Stimulated activated naive B cell treated with anti-CD40 and anti-IgM and Interleukin-4, amounts not matched to agents 10 μg/mL and 1 μg/mL and 100 μg/mL, for 72 hours (primary cell): Measurements from ENCODE around the gene KCNAB1.
A peak's percentile ranks its signal among the peaks of the same experiment; 100 is the strongest.
"Not testable (repeated sequence)": the region's sequence is repeated elsewhere in the genome, so short reads cannot be mapped to it uniquely, and the experiment has no call there.

Experiments used
- ATAC-seq, 2 donors: fragments of 150-1000 bp; cut with Tn5 transposase; replicated peaks; 2 replicates each; pipeline ENCODE4 v1.10.0; 2021; ENCODE audit warnings: moderate library complexity in 1 of 2
- DNase-seq: peaks from one replicate; pipeline ENCODE4 v3.0.0; 2021
- H3K27ac Mint-ChIP-seq: one replicate; pipeline ENCODE4 v1.8.0; 2022; ENCODE audit warnings: mild to moderate bottlenecking, mixed read lengths
- H3K27me3 Mint-ChIP-seq, 2 donors: one replicate each; pipeline ENCODE4 v1.8.0; 2022; ENCODE audit warnings: mixed read lengths in 2 of 2
- H3K36me3 Mint-ChIP-seq, 2 donors: one replicate each; pipeline ENCODE4 v1.8.0; 2022; ENCODE audit warnings: mixed read lengths in 2 of 2, mild to moderate bottlenecking in 1 of 2
- H3K4me1 Mint-ChIP-seq, 2 donors: one replicate each; pipeline ENCODE4 v1.8.0; 2022; ENCODE audit warnings: mixed read lengths in 2 of 2, mild to moderate bottlenecking in 1 of 2
- H3K4me3 Mint-ChIP-seq, 2 donors: one replicate each; pipeline ENCODE4 v1.8.0; 2022; ENCODE audit warnings: mild to moderate bottlenecking in 2 of 2, mixed read lengths in 2 of 2, moderate library complexity in 1 of 2
- H3K9me3 Mint-ChIP-seq, 2 donors: one replicate each; pipeline ENCODE4 v1.8.0; 2022; ENCODE audit warnings: mixed read lengths in 2 of 2, mild to moderate bottlenecking in 1 of 2

The KCNAB1 gene

DNA sequence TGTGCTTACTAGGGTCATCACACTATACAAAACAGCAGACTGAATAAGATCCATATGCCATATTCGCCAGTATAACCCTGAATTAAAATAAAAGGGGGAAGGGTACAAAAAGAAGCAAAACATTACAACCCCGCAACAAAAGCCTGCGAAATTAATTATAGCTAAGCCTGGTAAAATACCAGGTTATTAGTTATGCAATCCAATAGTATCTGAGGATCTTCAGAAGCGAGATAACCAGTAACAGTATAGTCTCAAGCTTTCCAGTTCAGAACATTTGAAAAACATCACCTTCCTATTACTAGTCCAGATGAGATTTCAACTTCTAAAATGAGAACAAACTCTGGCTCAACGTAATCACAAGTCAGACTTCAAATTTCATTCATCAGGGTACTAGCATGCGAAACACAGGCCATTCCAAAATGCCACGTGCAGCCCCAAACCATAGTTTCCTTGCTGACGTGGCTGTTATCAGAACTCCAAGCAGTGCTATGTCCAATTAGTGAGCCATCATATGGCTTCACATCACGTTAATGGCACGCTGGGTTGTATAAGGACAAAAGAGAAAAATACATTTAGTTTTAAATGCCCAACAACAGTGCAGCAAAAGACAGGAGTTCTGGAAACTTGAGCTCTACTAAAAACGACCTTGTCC, 433.5 kb downstream of the KCNAB1 start:
- ATAC-seq (no peak), DNase-seq (no peak)
- peaks cover 27 to 29% of the 10 kb centered on the region in 2 donors for H3K36me3 Mint-ChIP-seq
- H3K27me3 Mint-ChIP-seq = no peaks in the 10 kb centered on the region
- peak overlapping the region; percentile 94 to 99 for H3K4me3 Mint-ChIP-seq
- peak overlapping the region; percentile 95 for H3K27ac Mint-ChIP-seq
- peaks cover 15 to 28% of the 10 kb centered on the region in 2 donors for H3K4me1 Mint-ChIP-seq
- no peaks in the 10 kb centered on the region for H3K9me3 Mint-ChIP-seq

DNA sequence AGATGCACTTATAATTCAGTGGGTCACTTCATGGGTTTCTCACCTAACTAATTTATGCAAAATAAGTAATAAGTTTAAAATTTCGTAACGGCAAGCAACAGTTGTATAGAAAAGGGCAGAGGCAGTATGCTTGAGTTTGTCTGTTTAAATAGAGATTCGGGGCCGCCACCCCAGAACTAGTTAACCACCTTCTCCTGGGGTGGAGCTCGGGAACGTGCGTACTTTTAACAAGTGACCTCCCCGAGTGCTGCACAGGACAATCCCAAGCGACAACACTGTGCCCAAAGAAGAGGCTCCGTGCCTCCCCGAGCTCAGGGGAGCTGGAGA, 434.1 kb downstream of the KCNAB1 start:
- Mint-ChIP-seq H3K4me1 (peaks cover 15 to 28% of the 10 kb centered on the region in 2 donors), H3K27ac (peak overlapping the region; percentile 95), H3K4me3 (peak overlapping the region; percentile 94 to 99), H3K9me3 (no peaks in the 10 kb centered on the region), H3K36me3 (peaks cover 25 to 27% of the 10 kb centered on the region in 2 donors), H3K27me3 (no peaks in the 10 kb centered on the region)
- DNase-seq = no peak
- ATAC-seq = no peak

DNA sequence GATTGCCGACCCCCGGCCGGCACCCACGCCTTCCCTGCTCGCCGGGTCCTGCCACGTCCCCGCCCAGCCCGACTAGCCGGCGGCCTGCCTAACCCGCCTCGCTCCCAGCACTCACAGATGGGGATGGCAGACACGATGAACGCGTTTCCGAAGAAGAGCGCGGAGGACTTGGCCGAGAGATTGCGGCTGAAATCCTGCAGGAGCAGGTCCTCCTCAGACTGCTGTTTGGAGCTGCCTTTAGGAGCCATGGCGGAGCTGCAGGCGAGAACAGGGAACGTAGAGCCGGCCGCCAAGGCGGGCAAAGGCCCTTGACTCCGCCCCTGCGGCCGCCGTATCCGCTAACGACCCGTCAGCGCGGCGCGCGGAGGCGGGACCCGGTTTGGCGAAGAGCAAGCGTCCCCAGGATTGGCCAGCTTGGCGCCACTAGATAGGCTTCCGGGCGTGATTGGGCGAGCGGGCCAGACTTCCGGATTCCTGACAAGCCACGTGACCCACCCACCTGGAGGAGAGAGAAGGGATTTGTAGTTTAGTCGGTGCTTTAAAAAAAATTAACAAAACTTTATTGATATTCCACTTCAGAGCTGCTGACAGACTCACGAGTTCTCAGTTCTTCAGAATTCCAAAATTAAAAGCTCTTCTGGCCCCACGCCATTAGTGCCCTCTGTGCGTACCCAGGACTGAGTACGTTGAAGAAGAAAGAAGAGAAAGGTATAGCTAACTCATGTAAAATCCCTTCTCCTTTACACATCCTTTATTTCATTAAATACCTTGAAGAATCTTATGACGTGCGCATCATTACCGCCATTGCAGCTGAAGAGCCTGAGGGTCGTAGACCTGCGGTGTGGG, 434.7 kb downstream of the KCNAB1 start, which contains the start of gene SSR3:
Gene SSR3 (minus strand): TSS at position 276 of the 846 bp plus-strand sequence. CDS start 28 bp downstream, at position 248.
- Mint-ChIP-seq H3K27me3 (no peaks in the 10 kb centered on the region), H3K9me3 (no peaks in the 10 kb centered on the region), H3K27ac (peak within 1 kb of the TSS; percentile 95), H3K4me3 (peak within 1 kb of the TSS; percentile 94 to 99), H3K4me1 (peaks cover 15 to 28% of the 10 kb centered on the region in 2 donors), H3K36me3 (peaks cover 25 to 27% of the 10 kb centered on the region in 2 donors)
- DNase-seq (peak; percentile 99), ATAC-seq (peak; percentile 99)

DNA sequence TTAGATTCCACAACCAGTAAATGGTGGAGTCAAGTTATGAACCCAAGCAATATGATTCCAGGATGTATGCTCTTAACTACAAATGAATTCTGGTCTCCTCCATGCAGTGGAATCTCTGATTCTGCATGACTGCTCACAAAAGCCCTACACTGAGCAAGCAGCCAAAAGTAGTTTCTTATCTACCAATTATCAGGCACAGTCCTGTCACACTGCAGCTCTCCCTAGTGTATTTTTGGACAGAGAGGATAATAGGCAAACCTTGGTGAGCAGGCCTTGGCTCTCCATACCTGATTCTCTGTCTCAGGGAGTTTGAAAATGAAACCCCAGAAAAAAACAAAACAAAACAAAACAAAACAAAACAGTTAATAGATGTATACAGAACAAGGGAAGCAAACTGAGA, 438.0 kb downstream of the KCNAB1 start:
- ATAC-seq (no peak), DNase-seq (no peak)
- no peak overlapping the region for H3K4me3 Mint-ChIP-seq
- no peak overlapping the region for H3K27ac Mint-ChIP-seq
- peaks cover 7 to 12% of the 10 kb centered on the region in 2 donors for H3K4me1 Mint-ChIP-seq
- H3K36me3 Mint-ChIP-seq = no peaks in the 10 kb centered on the region
- no peaks in the 10 kb centered on the region for H3K9me3 Mint-ChIP-seq
- peaks cover 4 to 13% of the 10 kb centered on the region in 2 donors for H3K27me3 Mint-ChIP-seq

DNA sequence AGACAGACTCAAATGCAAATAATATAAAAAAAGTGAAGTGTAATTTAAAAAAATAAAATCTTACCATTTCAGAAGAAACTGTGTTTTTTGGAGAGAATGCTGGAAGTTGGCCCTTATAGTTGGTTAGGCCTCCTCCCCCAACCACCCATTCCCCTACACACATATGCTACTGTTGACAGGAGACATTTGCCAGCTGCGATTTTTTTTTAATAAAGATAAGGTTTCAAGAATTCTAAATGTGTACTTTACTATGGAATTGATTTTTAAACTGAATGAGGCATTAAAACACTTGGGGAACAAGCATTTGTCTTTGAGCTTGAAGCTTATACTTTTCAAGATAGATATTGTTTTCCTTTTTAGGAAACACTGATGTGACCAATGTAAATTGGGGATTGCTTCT, 438.9 kb downstream of the KCNAB1 start:
- Mint-ChIP-seq H3K27ac (no peak overlapping the region), H3K36me3 (no peaks in the 10 kb centered on the region), H3K4me3 (no peak overlapping the region), H3K27me3 (peaks cover 9 to 16% of the 10 kb centered on the region in 2 donors), H3K9me3 (no peaks in the 10 kb centered on the region), H3K4me1 (peaks cover 7 to 12% of the 10 kb centered on the region in 2 donors)
- DNase-seq = no peak
- no peak for ATAC-seq

DNA sequence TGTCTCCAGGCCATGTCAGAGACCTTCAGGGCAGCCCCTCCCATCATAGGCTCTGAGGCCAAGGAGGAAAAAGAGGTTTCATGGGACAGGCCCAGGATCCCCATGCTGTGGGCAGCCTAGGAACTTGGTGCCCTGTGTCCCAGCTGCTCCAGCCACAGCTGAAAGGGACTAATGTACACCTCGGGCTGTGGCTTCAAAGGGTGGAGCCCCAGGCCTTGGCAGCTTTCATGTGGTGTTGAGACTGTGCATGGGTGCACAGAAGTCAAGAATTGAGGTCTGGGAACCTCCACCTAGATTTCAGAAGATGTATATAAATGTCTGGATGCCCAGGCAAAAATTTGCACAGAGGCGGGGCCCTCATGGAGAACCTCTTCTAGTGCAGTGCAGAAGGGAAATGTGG, 441.2 kb downstream of the KCNAB1 start:
- no peak overlapping the region for H3K4me3 Mint-ChIP-seq
- peak in 1 of 2 donors; percentile 36 for ATAC-seq
- H3K4me1 Mint-ChIP-seq = peaks cover 4 to 6% of the 10 kb centered on the region in 2 donors
- H3K9me3 Mint-ChIP-seq = no peaks in the 10 kb centered on the region
- H3K36me3 Mint-ChIP-seq = no peaks in the 10 kb centered on the region
- no peak for DNase-seq
- peak overlapping the region; percentile 7 for H3K27ac Mint-ChIP-seq
- peaks cover 9 to 16% of the 10 kb centered on the region in 2 donors for H3K27me3 Mint-ChIP-seq

DNA sequence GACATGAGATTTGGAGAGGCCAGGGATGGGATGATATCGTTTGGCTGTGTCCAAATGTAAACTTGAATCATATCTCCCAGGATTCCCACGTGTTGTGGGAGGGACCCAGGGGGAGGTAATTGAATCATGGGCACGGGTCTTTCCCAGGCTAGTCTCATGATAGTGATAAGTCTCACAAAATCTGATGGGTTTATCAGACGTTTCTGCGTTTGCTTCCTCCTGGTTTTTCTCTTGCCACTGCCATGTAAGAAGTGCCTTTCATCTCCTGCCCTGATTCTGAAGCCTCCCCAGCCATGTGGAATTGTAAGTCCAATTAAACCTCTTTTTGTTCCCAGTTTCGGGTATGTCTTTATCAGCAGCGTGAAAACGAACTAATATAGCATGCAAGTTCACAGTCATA, 442.1 kb downstream of the KCNAB1 start:
- DNase-seq, H3K9me3 Mint-ChIP-seq, H3K36me3 Mint-ChIP-seq, ATAC-seq, H3K4me3 Mint-ChIP-seq, H3K4me1 Mint-ChIP-seq, H3K27ac Mint-ChIP-seq: not testable (repeated sequence)
- peaks cover 9 to 16% of the 10 kb centered on the region in 2 donors for H3K27me3 Mint-ChIP-seq

DNA sequence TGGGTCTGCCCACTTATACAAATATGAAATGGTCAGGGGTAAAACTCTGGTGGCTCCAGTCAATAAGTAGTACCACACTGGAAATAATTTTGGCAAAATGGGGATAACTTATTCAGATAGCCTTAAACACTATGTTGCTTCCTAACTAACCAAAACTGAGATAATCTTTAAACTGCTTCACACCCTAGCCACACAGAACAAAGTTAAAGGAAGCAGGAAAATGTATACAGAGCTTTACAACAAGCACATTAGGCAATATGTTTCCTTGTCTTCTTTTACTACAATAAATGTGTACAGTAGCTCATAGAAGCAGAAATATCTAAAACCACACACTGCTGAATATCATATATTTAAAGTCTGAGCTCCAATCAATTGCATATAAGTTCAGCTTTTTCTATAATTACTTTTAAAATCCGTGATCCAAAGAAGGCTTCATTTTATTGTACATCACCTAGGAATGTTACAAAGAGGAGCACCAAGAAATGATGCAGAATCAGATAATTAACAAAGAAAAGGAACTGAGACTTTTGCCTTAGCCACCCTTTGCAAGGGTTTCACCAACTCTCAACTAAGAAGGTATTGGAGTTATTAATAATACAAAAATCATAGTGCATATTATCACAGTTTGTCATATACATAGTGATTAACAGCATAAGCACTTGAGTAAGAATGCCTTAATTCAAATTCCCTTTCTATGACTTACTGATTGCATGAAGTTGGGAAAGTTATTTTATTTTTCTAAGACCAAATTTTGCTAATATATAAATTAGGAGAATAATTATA, 443.7 kb downstream of the KCNAB1 start:
- ATAC-seq = no peak
- Mint-ChIP-seq H3K27ac (no peak overlapping the region), H3K4me3 (no peak overlapping the region), H3K9me3 (peaks cover 7 to 8% of the 10 kb centered on the region in 2 donors), H3K36me3 (peaks cover 7 to 9% of the 10 kb centered on the region in 2 donors), H3K27me3 (peaks cover 9 to 16% of the 10 kb centered on the region in 2 donors), H3K4me1 (peaks cover 8% of the 10 kb centered on the region in 2 donors)
- no peak for DNase-seq

DNA sequence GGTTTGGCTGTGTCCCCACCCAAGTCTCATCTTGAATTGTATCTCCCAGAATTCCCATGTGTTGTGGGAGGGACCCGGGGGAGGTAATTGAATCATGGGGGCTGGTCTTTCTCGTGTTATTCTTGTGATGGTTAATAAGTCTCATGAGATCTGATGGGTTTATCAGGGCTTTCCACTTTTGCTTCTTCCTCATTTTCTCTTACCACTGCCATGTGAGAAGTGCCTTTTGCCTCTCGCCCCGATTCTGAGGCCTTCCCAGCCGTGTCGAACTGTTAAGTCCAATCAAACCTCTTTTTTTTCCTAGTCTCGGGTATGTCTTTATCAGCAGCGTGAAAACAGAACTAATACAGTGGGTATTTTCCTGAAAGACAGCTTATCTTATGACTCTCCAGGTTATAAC, 448.6 kb downstream of the KCNAB1 start:
- H3K27ac Mint-ChIP-seq, H3K27me3 Mint-ChIP-seq, H3K4me3 Mint-ChIP-seq, DNase-seq, ATAC-seq: not testable (repeated sequence)
- Mint-ChIP-seq H3K4me1 (peaks cover 12 to 13% of the 10 kb centered on the region in 2 donors), H3K9me3 (peaks cover 12 to 16% of the 10 kb centered on the region in 2 donors), H3K36me3 (peaks cover 8 to 13% of the 10 kb centered on the region in 2 donors)

DNA sequence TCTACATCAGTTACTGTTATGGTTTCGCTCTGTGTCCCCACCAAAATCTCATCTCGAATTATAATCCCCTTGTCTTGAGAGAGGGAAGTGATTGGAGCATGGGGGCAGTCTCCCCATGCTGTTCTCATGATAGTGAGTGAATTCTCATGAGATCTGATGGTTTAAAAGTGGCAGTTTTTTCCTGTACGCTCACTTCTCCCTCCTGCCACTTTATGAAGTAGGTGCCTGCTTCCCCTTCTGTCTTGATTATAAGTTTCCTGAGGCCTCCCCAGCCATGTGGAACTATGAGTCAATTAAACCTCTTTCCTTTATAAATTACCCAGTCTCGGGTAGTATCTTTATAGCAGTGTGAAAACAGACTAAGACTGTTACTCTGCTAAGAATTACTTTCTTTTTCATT, 449.5 kb downstream of the KCNAB1 start:
- Mint-ChIP-seq H3K27ac (peak overlapping the region; percentile 14), H3K4me1 (peaks cover 12 to 13% of the 10 kb centered on the region in 2 donors), H3K36me3 (peaks cover 8 to 13% of the 10 kb centered on the region in 2 donors), H3K9me3 (peaks cover 12 to 16% of the 10 kb centered on the region in 2 donors)
- not testable (repeated sequence) for H3K4me3 Mint-ChIP-seq, H3K27me3 Mint-ChIP-seq, DNase-seq
- ATAC-seq = peak in 1 of 2 donors; percentile 57

DNA sequence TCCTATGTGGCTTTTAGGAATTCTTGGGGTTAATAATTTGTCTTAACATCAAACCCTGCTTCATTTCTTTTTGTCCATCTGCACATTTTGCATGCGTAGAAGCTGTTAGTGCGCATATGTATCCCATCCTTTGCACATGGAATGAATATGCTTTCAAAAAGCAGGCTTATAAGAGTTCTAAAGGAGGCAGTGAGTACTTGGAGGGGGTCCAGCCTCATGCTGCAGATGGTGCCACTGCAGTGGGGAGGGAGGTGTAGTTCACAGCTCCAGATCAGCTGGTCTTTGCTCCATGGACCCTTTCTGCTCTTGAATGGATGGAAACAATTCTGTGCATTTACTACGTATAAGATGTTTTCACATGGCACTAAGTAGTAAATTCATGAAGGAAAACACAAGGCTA, 455.3 kb downstream of the KCNAB1 start:
- Mint-ChIP-seq H3K9me3 (peaks cover 0 to 3% of the 10 kb centered on the region in 2 donors), H3K36me3 (peaks cover 0 to 1% of the 10 kb centered on the region in 2 donors), H3K4me1 (peaks cover 0 to 1% of the 10 kb centered on the region in 2 donors), H3K4me3 (no peak overlapping the region), H3K27ac (no peak overlapping the region), H3K27me3 (peaks cover 0 to 11% of the 10 kb centered on the region in 2 donors)
- ATAC-seq (no peak), DNase-seq (no peak)

DNA sequence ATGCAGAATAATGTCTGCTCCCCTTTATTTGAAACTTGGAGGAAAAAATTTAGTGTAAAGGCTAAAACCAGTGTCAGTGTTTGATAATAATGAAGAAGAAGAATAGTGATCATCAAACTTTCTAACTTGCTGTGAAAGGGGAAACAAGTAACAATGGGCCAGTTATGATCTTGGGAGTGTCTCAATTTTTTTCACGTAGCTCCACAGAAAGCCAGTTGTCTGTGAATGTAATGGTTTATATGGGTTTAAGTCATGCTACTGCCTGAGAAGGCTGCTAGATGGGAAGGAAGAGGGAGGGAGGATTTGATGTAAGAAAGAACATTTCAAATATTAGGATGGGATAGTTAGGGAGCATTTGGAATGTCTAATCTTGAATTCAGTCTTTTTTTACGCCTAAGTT, 455.7 kb downstream of the KCNAB1 start:
- no peak overlapping the region for H3K27ac Mint-ChIP-seq
- peaks cover under 1 to 11% of the 10 kb centered on the region in 2 donors for H3K27me3 Mint-ChIP-seq
- DNase-seq (no peak), ATAC-seq (no peak)
- no peak overlapping the region for H3K4me3 Mint-ChIP-seq
- H3K36me3 Mint-ChIP-seq = peaks cover 0 to 1% of the 10 kb centered on the region in 2 donors
- H3K4me1 Mint-ChIP-seq = peaks cover 1 to 2% of the 10 kb centered on the region in 2 donors
- peaks cover 0 to 3% of the 10 kb centered on the region in 2 donors for H3K9me3 Mint-ChIP-seq

DNA sequence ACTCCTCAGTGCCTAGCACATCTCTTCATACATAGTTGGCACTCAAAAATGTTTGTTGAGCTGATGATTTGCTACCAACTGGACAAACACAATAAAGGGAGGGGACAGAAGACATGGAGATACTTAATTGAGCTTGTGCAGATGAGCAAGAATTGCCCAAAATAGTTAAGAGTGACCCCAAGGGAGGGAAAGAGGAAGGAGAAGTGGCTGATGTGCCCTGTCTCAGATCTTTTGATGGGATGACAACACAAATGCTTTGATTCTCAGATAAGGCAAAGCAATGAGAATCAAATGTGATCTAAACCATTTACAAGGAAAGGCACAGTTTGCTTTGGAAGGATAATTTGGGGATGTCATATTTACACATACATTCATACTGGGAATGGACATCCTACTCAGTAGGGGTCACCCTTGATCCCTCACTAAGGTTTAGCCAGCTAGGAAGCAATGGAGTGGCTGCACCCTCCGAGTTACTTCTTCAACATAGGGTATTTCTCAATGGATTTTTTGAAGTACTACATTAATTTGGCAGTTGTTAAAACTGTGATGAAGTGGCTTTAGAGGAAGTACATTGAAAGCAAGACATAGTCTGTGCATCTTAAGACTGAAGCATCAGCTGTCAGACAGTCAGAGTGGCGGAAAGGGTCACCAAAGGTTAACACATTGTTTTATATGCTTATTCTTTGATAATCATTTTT, 456.4 kb downstream of the KCNAB1 start:
- ATAC-seq (no peak), DNase-seq (no peak)
- peaks cover 6 to 11% of the 10 kb centered on the region in 2 donors for H3K27me3 Mint-ChIP-seq
- peaks cover 0 to 8% of the 10 kb centered on the region in 2 donors for H3K4me1 Mint-ChIP-seq
- H3K36me3 Mint-ChIP-seq = peaks cover 0 to 1% of the 10 kb centered on the region in 2 donors
- H3K4me3 Mint-ChIP-seq = no peak overlapping the region
- H3K9me3 Mint-ChIP-seq = peaks cover 0 to 5% of the 10 kb centered on the region in 2 donors
- H3K27ac Mint-ChIP-seq = no peak overlapping the region
